HG02938 (cell line): ENCODE results near the gene MAGEB17.
"Not testable (repeated sequence)": the region's sequence is repeated elsewhere in the genome, so short reads cannot be mapped to it uniquely, and the experiment has no call there.

ENCODE experiments used
- ATAC-seq: cut with Tn5 transposase; IDR thresholded peaks from one replicate; pipeline ENCODE4 v1.9.1; 2021; ENCODE audit warnings: mild to moderate bottlenecking, moderate library complexity; ENCODE audit not compliant: unreplicated experiment

MAGEB17 gene

GRCh38 chrX:16167181-16167580 is at the start of gene MAGEB17:
Gene MAGEB17 (plus strand): TSS chrX:16167481. CDS start chrX:16170383, 2,902 bp downstream.
- ATAC-seq: no peak

GRCh38 chrX:16119353-16120220 is 47.7 kb upstream of the MAGEB17 start:
- ATAC-seq: peak; percentile 83

GRCh38 chrX:16120431-16120830 is 46.9 kb upstream of the MAGEB17 start:
- ATAC-seq: no peak

GRCh38 chrX:16123222-16123786 is 44.0 kb upstream of the MAGEB17 start, which contains the start of gene GRPR:
Gene GRPR (plus strand): TSS chrX:16123565. CDS start chrX:16123954, 389 bp downstream.
- peak; percentile 50 for ATAC-seq

- ATAC-seq: no peak
Measured at GRCh38 chrX:16124201-16124600, 43.1 kb upstream of the MAGEB17 start.

- ATAC-seq: no peak
Measured at GRCh38 chrX:16125520-16126149, 41.6 kb upstream of the MAGEB17 start.

GRCh38 chrX:16130707-16131106 is 36.6 kb upstream of the MAGEB17 start:
- no peak for ATAC-seq

GRCh38 chrX:16134936-16135335 is 32.3 kb upstream of the MAGEB17 start:
- ATAC-seq: no peak

- ATAC-seq: no peak
Measured at GRCh38 chrX:16136080-16136479, 31.2 kb upstream of the MAGEB17 start.

- peak; percentile 82 for ATAC-seq
Measured at GRCh38 chrX:16137416-16138107, 29.7 kb upstream of the MAGEB17 start.

- peak; percentile 27 for ATAC-seq
Measured at GRCh38 chrX:16138108-16138427, 29.2 kb upstream of the MAGEB17 start.

GRCh38 chrX:16140448-16140847 is 26.8 kb upstream of the MAGEB17 start:
- ATAC-seq: no peak

- ATAC-seq: no peak
Measured at GRCh38 chrX:16140983-16141382, 26.3 kb upstream of the MAGEB17 start.

GRCh38 chrX:16141422-16142245 is 25.6 kb upstream of the MAGEB17 start:
- no peak for ATAC-seq

GRCh38 chrX:16142246-16142558 is 25.1 kb upstream of the MAGEB17 start:
- no peak for ATAC-seq

- no peak for ATAC-seq
Measured at GRCh38 chrX:16143968-16144367, 23.3 kb upstream of the MAGEB17 start.

- no peak for ATAC-seq
Measured at GRCh38 chrX:16144420-16144819, 22.9 kb upstream of the MAGEB17 start.

GRCh38 chrX:16145093-16145492 is 22.2 kb upstream of the MAGEB17 start:
- not testable (repeated sequence) for ATAC-seq

GRCh38 chrX:16145656-16146055 is 21.6 kb upstream of the MAGEB17 start:
- ATAC-seq: no peak

- ATAC-seq: no peak
Measured at GRCh38 chrX:16148896-16149295, 18.4 kb upstream of the MAGEB17 start.
